Osteocyte (in vitro differentiated cells): ENCODE data around the gene APOBEC3C. TPM values are rescaled to one million over a fixed set of nuclear protein-coding genes. Genes with fewer than 3 reads are reported as not detected.
"Not testable (repeated sequence)": the region's sequence is repeated elsewhere in the genome, so short reads cannot be mapped to it uniquely, and the experiment has no call there.

Experiments
- DNase-seq: peaks from one replicate; pipeline ENCODE4 v3.0.0; 2021; ENCODE audit warnings: mixed read lengths; ENCODE audit not compliant: unreplicated experiment; ENCODE audit errors: extremely low spot score
- H3K27ac Mint-ChIP-seq: one replicate; pipeline ENCODE4 v1.8.0; 2021; ENCODE audit warnings: mild to moderate bottlenecking, mixed read lengths; ENCODE audit not compliant: unreplicated experiment
- H3K27me3 Mint-ChIP-seq: one replicate; pipeline ENCODE4 v1.8.0; 2021; ENCODE audit warnings: mixed read lengths; ENCODE audit not compliant: unreplicated experiment
- H3K36me3 Mint-ChIP-seq: one replicate; pipeline ENCODE4 v1.8.0; 2021; ENCODE audit warnings: mixed read lengths; ENCODE audit not compliant: unreplicated experiment
- H3K4me1 Mint-ChIP-seq: one replicate; pipeline ENCODE4 v1.8.0; 2021; ENCODE audit warnings: mixed read lengths; ENCODE audit not compliant: unreplicated experiment
- H3K4me3 Mint-ChIP-seq: one replicate; pipeline ENCODE4 v1.8.0; 2021; ENCODE audit warnings: mild to moderate bottlenecking, moderate library complexity, mixed read lengths; ENCODE audit not compliant: unreplicated experiment
- H3K9me3 Mint-ChIP-seq: one replicate; pipeline ENCODE4 v1.8.0; 2021; ENCODE audit warnings: mixed read lengths; ENCODE audit not compliant: unreplicated experiment
- total RNA-seq: library from RNA; stranded (reverse); gene quantifications from 2 replicates; pipeline ENCODE4 v1.2.1, GENCODE V29; 2021
- TF ChIP-seq, protein P1 (sequence below): fragments of 200-600 bp; sonication (generic); IDR thresholded peaks from 2 replicates; pipeline ENCODE4 v1.5.0; 2021; ENCODE audit warnings: antibody characterized with exemption, mild to moderate bottlenecking, moderate library complexity

Gene APOBEC3C
- total RNA-seq, 1 donor from 2014 or later: 30.7 TPM

DNA sequence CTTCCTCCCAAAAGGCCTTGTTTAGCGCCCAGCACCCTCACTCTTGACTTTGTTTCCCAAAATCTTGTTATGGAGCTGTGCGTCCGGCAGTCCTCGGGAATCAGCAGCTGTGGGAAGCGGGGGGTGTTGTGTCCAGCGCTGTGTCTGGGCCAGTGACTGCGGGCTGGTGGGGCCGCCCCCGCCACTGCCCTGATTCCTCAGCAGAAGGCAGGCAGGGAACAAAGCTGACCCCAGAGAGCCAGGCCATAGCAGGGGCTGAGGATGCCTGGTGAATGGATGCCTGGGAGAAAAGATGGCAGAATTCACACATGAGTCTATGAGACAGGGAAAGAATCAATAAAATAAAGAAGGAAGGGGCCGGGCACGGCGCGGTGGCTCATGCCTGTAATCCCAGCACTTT, 2.5 kb downstream of the APOBEC3C start:
- peak overlapping the region; percentile 10 for H3K4me3 Mint-ChIP-seq
- H3K9me3 Mint-ChIP-seq: no peaks in the 10 kb centered on the region
- H3K27me3 Mint-ChIP-seq: no peaks in the 10 kb centered on the region
- H3K4me1 Mint-ChIP-seq: peaks cover 37% of the 10 kb centered on the region
- no peak for DNase-seq
- TF ChIP-seq, protein P1, sequence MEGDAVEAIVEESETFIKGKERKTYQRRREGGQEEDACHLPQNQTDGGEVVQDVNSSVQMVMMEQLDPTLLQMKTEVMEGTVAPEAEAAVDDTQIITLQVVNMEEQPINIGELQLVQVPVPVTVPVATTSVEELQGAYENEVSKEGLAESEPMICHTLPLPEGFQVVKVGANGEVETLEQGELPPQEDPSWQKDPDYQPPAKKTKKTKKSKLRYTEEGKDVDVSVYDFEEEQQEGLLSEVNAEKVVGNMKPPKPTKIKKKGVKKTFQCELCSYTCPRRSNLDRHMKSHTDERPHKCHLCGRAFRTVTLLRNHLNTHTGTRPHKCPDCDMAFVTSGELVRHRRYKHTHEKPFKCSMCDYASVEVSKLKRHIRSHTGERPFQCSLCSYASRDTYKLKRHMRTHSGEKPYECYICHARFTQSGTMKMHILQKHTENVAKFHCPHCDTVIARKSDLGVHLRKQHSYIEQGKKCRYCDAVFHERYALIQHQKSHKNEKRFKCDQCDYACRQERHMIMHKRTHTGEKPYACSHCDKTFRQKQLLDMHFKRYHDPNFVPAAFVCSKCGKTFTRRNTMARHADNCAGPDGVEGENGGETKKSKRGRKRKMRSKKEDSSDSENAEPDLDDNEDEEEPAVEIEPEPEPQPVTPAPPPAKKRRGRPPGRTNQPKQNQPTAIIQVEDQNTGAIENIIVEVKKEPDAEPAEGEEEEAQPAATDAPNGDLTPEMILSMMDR: no peak
- peaks cover 3% of the 10 kb centered on the region for H3K36me3 Mint-ChIP-seq
- no peak overlapping the region for H3K27ac Mint-ChIP-seq

DNA sequence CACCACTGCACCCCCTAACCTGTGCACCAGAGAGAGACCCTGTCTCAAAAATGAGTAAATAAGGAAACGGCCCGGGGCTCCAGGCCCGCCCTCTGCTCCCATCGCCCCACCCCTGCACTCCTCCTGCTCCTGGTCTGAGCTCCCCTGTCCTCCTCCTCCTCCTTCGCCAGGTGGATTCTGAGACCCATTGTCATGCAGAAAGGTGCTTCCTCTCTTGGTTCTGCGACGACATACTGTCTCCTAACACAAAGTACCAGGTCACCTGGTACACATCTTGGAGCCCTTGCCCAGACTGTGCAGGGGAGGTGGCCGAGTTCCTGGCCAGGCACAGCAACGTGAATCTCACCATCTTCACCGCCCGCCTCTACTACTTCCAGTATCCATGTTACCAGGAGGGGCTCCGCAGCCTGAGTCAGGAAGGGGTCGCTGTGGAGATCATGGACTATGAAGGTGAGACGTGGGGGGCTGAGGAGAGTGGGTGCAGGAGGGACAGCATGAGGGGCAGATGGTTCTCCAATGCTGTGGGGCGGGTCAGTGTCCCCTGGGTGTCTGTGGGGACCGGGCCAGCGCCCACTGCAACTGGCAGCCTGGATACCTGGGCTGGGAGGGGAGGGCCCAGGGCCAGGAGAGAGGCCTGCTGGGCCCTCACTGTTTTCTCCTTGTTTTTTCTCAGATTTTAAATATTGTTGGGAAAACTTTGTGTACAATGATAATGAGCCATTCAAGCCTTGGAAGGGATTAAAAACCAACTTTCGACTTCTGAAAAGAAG, 3.7 kb downstream of the APOBEC3C start:
- Mint-ChIP-seq H3K9me3 (no peaks in the 10 kb centered on the region), H3K27me3 (no peaks in the 10 kb centered on the region), H3K4me3 (no peak overlapping the region), H3K36me3 (peaks cover 3% of the 10 kb centered on the region), H3K27ac (no peak overlapping the region), H3K4me1 (peaks cover 44% of the 10 kb centered on the region)
- DNase-seq: no peak
- TF ChIP-seq, protein P1: no peak

DNA sequence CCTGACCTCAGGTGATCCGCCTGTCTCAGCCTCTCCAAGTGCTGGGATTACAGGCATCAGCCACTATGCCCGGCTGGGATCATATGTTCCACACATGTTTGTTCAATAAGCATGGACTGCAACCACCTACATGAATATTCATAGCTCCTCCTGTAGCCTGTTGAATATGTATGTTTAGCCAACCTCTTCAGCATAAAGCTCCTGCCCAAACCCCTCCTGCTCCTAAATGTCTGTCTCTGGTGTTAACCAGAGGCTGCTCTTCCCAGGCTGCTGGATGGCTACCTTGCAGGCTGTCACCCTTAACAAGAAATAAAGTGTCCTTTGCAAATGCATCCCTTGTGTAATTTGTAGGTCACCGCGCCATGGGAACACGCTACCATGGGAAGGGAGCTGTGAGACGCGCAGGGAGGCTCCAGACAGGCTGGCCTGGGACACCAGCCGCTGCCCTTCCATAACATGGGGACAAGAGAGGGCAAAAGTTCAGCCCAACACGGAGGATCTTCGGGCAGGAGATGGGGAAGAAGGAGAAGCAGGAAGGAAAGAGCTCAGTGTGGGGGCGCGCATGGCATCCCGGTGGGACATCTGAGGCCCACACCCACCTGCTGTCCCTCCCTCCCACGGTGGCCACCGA, 6.1 kb downstream of the APOBEC3C start:
- H3K4me1 Mint-ChIP-seq: peaks cover 30% of the 10 kb centered on the region
- peak overlapping the region; percentile 86 for H3K27ac Mint-ChIP-seq
- peak overlapping the region; percentile 67 for H3K4me3 Mint-ChIP-seq
- not testable (repeated sequence) for H3K9me3 Mint-ChIP-seq, H3K27me3 Mint-ChIP-seq, DNase-seq, H3K36me3 Mint-ChIP-seq

DNA sequence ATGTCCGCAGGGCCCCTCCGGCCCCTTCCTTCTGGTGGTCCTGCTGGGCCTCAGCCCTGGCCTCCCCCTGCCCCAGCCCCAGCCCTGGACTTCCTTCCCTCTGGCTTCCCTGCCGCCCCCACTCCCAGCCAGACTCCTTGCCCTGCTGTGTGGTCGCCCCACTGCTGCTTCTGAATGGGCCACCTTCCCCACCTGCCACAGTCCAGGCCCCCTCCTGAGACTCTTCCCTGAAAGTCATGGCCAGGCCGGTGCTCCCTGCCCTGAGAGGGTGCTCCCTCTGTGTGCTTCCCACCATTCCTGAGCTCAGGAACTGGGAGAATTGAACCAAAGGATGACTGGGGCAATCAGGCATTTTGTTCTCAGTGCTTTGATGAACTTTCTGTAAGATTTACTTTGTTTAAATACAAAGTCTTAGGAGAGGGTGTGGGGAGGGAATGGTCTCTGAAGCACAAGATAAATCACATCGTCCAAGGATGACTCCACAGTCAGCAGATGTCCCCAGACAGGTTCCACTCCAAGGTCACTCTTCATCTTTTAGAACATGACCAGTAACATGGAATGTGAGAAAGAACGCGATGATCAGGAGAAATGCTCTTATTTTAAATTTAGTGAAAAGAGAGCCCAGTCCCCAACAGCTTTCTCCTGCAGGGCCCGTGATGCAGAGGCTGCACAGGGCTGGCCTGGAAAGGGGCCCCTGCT, 7.6 kb downstream of the APOBEC3C start:
- H3K4me1 Mint-ChIP-seq: peaks cover 27% of the 10 kb centered on the region
- H3K27me3 Mint-ChIP-seq: no peaks in the 10 kb centered on the region
- TF ChIP-seq, protein P1: no peak
- H3K36me3 Mint-ChIP-seq: peaks cover 5% of the 10 kb centered on the region
- peak overlapping the region; percentile 86 for H3K27ac Mint-ChIP-seq
- DNase-seq: no peak
- H3K9me3 Mint-ChIP-seq: no peaks in the 10 kb centered on the region
- H3K4me3 Mint-ChIP-seq: peak overlapping the region; percentile 67

DNA sequence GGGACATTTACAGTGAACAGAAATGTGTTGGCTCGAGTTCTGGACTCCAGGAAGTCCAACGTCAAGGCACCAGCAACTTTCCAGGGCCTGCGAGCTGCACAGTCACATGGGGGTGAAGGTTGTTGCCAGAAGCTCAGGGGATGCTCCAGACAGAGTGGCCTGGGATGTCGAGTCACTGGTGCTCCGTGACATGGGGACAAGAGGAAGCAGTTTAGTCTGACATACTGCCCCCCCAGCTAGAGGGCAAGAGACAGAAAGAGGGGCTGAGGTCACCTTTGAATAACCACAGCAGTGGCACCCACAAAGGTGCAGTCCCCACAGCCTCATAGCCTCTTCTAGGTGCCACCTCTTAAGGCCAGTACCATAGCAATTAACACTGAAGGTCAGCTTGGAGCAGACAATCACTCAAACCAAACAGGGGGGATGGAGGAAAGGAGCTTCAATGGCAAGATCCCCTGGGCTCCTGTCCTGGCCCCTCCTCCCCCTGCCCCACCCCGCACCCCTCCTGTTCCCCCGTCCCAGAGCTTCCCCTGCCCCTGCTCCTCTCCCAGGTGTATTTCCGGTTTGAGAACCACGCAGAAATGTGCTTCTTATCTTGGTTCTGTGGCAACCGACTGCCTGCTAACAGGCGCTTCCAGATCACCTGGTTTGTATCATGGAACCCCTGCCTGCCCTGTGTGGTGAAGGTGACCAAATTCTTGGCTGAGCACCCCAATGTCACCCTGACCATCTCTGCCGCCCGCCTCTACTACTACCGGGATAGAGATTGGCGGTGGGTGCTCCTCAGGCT, 10.7 kb downstream of the APOBEC3C start:
- TF ChIP-seq, protein P1: no peak
- no peaks in the 10 kb centered on the region for H3K27me3 Mint-ChIP-seq
- no peak for DNase-seq
- H3K9me3 Mint-ChIP-seq: no peaks in the 10 kb centered on the region
- peaks cover 2% of the 10 kb centered on the region for H3K36me3 Mint-ChIP-seq
- H3K4me1 Mint-ChIP-seq: peaks cover 20% of the 10 kb centered on the region
- no peak overlapping the region for H3K4me3 Mint-ChIP-seq
- no peak overlapping the region for H3K27ac Mint-ChIP-seq
